HG03354 (cell line): ENCODE data around the gene CANT1.
"Not testable (repeated sequence)": the region's sequence is repeated elsewhere in the genome, so short reads cannot be mapped to it uniquely, and the experiment has no call there.

Experiments used
- ATAC-seq: cut with Tn5 transposase; IDR thresholded peaks from one replicate; pipeline ENCODE4 v1.9.1; 2021; ENCODE audit warnings: mild to moderate bottlenecking; ENCODE audit not compliant: unreplicated experiment, poor library complexity, severe bottlenecking

CANT1 gene

GRCh38 chr17:79044462-79044861, 34.9 kb upstream of the CANT1 start:
- ATAC-seq: no peak

GRCh38 chr17:79043931-79044320, 34.4 kb upstream of the CANT1 start:
- ATAC-seq: no peak

- no peak for ATAC-seq
Measured at GRCh38 chr17:79043191-79043930, 33.8 kb upstream of the CANT1 start.

GRCh38 chr17:79042421-79043190, 33.0 kb upstream of the CANT1 start:
- ATAC-seq: no peak

GRCh38 chr17:79041723-79042420, 32.3 kb upstream of the CANT1 start:
- no peak for ATAC-seq

- ATAC-seq: no peak
Measured at GRCh38 chr17:79041041-79041570, 31.5 kb upstream of the CANT1 start.

GRCh38 chr17:79039886-79040285, 30.3 kb upstream of the CANT1 start:
- no peak for ATAC-seq

- ATAC-seq: no peak
Measured at GRCh38 chr17:79039171-79039570, 29.6 kb upstream of the CANT1 start.

GRCh38 chr17:79038545-79039135, 29.1 kb upstream of the CANT1 start:
- ATAC-seq: no peak

GRCh38 chr17:79036596-79036995, 27.0 kb upstream of the CANT1 start:
- no peak for ATAC-seq

GRCh38 chr17:79036181-79036580, 26.6 kb upstream of the CANT1 start:
- ATAC-seq: no peak

GRCh38 chr17:79035686-79036085, 26.1 kb upstream of the CANT1 start:
- ATAC-seq: no peak

GRCh38 chr17:79034931-79035485, 25.4 kb upstream of the CANT1 start:
- no peak for ATAC-seq

- no peak for ATAC-seq
Measured at GRCh38 chr17:79033741-79034501, 24.4 kb upstream of the CANT1 start.

GRCh38 chr17:79033046-79033616, 23.6 kb upstream of the CANT1 start:
- ATAC-seq: no peak

GRCh38 chr17:79031996-79032875, 22.7 kb upstream of the CANT1 start:
- ATAC-seq: no peak

GRCh38 chr17:79030636-79031035, 21.1 kb upstream of the CANT1 start:
- not testable (repeated sequence) for ATAC-seq
